Heart left ventricle (tissue), 13 donors: Measurements from ENCODE around the gene GNB5.

Experiments
- POLR2A ChIP-seq, 2 donors: fragments of 450-650 bp; IDR thresholded peaks; one replicate each; pipeline ENCODE4 v1.6.1; 2017; ENCODE audit warnings: antibody characterized with exemption in 2 of 2, mild to moderate bottlenecking in 2 of 2, moderate library complexity in 2 of 2
- TF ChIP-seq, protein P1 (sequence below), 12 donors: fragments of 200-600 bp; sonication (generic) in 4 of 12; IDR thresholded peaks; one replicate each; pipeline versions ENCODE4 v1.5.0 to v1.8.0; 2018 to 2022; ENCODE audit warnings: antibody characterized with exemption in 12 of 12, mild to moderate bottlenecking in 5 of 12
- donor health status: ischemic (EF 13 %, LVEDD 7.1; RV severe dilation, severe dysfunction).
- donor health status: DM: no; HTN: yes; CAD: no.
- donor health status: DM: no; HTN: no; CAD: no.
- donor health status: ischemic (EF 25% LVEDD 6.9; RV normal size, moderate dysfunction).
- donor health status: ischemic (EF 25% LVEDD 5.7; RV mildly dilated, moderate dysfunction).
- donor health status: ischemic (EF 35%, LVEDD 5.7; RV mildly dilated, moderate dysfunction).
- donor health status: nonischemic (EF 11% LVEDD 7.7; RV severe dilation, severe dysfunction).
- donor health status: DM: yes; HTN: yes; CAD: no.
- donor health status: PGD.
- donor health status: ischemic (EF 29% LVEDD 5.4; RV normal size, mild dysfunction).
- donor health status: nonischemic (EF 23%, LVEDD 6.1; RV moderate dilation, normal function).

DNA sequence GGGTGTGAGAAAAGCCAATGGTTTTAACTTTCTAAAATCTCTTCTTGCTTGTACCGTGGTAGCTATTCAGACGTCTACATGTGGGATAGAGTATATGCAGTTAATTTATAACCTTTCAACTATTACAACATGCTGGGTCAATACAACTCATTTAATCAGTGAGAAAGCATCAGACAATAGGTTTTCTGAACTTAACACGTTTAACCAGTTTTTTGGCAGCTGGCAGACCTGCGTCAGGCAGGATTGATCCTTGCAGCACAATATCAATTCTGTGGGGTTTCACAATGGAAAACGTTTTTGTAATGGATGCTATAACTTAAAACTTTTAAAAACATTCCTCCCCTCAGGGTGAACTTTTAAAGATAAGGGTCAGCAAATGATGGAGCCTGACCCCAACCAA is 6.5 kb downstream of the GNB5 start:
- TF ChIP-seq, protein P1, sequence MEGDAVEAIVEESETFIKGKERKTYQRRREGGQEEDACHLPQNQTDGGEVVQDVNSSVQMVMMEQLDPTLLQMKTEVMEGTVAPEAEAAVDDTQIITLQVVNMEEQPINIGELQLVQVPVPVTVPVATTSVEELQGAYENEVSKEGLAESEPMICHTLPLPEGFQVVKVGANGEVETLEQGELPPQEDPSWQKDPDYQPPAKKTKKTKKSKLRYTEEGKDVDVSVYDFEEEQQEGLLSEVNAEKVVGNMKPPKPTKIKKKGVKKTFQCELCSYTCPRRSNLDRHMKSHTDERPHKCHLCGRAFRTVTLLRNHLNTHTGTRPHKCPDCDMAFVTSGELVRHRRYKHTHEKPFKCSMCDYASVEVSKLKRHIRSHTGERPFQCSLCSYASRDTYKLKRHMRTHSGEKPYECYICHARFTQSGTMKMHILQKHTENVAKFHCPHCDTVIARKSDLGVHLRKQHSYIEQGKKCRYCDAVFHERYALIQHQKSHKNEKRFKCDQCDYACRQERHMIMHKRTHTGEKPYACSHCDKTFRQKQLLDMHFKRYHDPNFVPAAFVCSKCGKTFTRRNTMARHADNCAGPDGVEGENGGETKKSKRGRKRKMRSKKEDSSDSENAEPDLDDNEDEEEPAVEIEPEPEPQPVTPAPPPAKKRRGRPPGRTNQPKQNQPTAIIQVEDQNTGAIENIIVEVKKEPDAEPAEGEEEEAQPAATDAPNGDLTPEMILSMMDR (IDR thresholded peaks at IDR 0.05): no peak
- no peak for TF ChIP-seq POLR2A (IDR thresholded peaks at IDR 0.05)
